ENCODE results near the gene RAD51B.
"Not testable (repeated sequence)": the region's sequence is repeated elsewhere in the genome, so short reads cannot be mapped to it uniquely, and the experiment has no call there.

DNA sequence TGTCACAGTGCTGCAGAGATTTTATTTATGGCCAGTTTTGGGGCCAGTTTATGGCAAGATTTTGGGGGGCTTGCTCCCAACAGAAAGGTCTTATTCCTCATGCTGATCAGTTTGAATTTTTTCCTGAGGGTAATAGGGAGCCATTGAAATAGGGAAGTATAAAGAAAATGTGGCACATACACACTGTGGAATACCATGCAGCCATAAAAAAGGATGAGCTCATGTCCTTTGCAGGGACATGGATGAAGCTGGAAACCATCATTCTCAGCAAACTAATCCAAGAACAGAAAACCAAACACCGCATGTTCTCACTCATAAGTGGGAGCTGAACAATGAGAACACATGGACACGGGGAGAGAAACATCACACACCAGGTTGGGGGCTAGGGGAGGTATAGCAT, 483.4 kb downstream of the RAD51B start:
- TF ChIP-seq ZNF366 (tag by site-specific recombination; conservative IDR thresholded peaks at IDR 0.05); CTCF (tag by site-specific recombination; IDR thresholded peaks at IDR 0.05); ZNF354C (tag by site-specific recombination; IDR thresholded peaks at IDR 0.05; ENCODE audit: borderline replicate concordance, low read depth); GLI4 (tag by site-specific recombination; IDR thresholded peaks at IDR 0.05); TRIM28 (IDR thresholded peaks at IDR 0.05; ENCODE audit: borderline replicate concordance, low read length); YY1 (tag by site-specific recombination; IDR thresholded peaks at IDR 0.05); ZFP41 (tag by site-specific recombination; IDR thresholded peaks at IDR 0.05; ENCODE audit: borderline replicate concordance); GLIS2 (tag by site-specific recombination; IDR thresholded peaks at IDR 0.05); PATZ1 (tag by site-specific recombination; IDR thresholded peaks at IDR 0.05); ZNF24 (tag by site-specific recombination; IDR thresholded peaks at IDR 0.05); SCRT2 (tag by site-specific recombination; IDR thresholded peaks at IDR 0.05): not testable (repeated sequence)

Data from HEK293 (cell line).